Right lobe of liver (tissue), 4 donors: Measurements from ENCODE around the gene WDR35.

Experiments used
- POLR2A ChIP-seq: fragments of 450-650 bp; IDR thresholded peaks from one replicate; pipeline ENCODE4 v1.6.1; 2017; ENCODE audit warnings: antibody characterized with exemption, mild to moderate bottlenecking
- TF ChIP-seq, protein P1 (sequence below), 4 donors: fragments of 200-600 bp in 3 of 4; fragments of 450-650 bp in 1 of 4; IDR thresholded peaks; one replicate each; pipeline versions ENCODE4 v1.5.1 to v1.8.0; 2016 to 2022; ENCODE audit warnings: antibody characterized with exemption in 4 of 4, mild to moderate bottlenecking in 2 of 4
- donor health status: DM: no; HTN: no; CAD: no.
- donor health status: DM: no; HTN: no; CAD: no.
- donor health status: DM: no; HTN: yes; CAD: no.

DNA sequence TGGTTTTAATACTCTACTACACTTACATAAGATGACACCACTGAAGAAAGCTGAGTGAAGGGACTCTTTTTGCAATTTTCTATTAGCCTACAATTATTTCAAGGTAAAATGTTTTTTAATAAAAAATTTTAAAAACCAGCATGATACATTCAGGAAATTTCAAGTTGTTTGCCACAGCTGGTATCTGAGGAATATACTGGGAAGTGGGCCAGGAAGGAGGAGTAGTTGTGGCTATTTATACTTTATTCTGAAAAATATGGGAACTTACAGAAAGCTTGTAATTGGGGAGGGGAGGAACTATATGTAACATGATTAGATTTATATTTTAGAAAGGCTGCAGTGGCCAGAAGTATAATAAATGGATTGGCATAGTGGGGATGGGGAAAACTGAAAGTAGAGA, 40.8 kb downstream of the WDR35 start:
- no peak for TF ChIP-seq POLR2A
- TF ChIP-seq, protein P1, sequence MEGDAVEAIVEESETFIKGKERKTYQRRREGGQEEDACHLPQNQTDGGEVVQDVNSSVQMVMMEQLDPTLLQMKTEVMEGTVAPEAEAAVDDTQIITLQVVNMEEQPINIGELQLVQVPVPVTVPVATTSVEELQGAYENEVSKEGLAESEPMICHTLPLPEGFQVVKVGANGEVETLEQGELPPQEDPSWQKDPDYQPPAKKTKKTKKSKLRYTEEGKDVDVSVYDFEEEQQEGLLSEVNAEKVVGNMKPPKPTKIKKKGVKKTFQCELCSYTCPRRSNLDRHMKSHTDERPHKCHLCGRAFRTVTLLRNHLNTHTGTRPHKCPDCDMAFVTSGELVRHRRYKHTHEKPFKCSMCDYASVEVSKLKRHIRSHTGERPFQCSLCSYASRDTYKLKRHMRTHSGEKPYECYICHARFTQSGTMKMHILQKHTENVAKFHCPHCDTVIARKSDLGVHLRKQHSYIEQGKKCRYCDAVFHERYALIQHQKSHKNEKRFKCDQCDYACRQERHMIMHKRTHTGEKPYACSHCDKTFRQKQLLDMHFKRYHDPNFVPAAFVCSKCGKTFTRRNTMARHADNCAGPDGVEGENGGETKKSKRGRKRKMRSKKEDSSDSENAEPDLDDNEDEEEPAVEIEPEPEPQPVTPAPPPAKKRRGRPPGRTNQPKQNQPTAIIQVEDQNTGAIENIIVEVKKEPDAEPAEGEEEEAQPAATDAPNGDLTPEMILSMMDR (IDR thresholded peaks at IDR 0.05) = no peak
